Activated CD4-positive, alpha-beta T cell treated with anti-CD3 and anti-CD28 coated beads, Interleukin-2, amount 50 U/mL, for 24 hours (primary cell): ENCODE measurements around the gene PML.
"Not testable (repeated sequence)": the region's sequence is repeated elsewhere in the genome, so short reads cannot be mapped to it uniquely, and the experiment has no call there.

Experiments
- DNase-seq, 2 donors: peaks; one replicate each; pipeline ENCODE4 v3.0.0-alpha.2; 2020; ENCODE audit warnings: low read depth in 1 of 2, low spot score in 1 of 2

The PML gene

DNA sequence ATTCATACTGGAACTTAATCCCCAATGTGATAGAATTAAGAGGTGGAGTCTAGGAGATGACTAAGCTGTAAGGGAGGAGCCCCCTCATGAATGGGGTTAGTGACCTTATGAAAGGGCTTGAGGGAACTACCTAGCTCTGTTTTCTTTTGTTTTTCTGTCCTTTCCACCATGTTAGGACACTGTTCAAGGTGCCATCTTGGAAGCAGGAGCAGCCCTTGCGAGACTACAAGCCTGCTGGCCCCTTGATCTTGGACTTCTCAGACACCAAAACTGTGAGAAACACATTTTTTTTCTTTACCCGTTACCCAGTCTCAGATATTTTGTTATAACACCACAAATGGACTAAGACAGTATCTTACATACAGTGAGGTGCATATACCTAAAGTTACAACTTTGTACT is 61.3 kb downstream of the PML start:
- DNase-seq: no peak

DNA sequence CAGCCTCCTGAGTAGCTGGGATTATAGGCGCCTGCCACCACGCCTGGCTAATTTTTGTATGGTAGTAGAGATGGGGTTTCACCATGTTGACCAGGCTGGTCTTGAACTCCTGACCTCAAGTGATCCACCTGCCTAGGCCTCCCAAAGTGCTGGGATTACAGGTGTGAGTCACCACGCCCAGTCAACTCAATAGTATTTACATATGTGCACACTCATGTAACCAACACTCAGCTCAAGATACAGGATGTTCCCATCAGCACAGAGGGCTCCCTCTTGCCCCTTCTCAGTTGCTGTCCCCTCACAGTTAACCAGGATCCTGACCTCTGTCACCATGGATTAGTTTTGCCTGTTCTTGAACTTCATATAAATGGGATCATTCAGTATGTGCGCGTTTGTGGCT is 61.8 kb downstream of the PML start:
- DNase-seq: not testable (repeated sequence)

DNA sequence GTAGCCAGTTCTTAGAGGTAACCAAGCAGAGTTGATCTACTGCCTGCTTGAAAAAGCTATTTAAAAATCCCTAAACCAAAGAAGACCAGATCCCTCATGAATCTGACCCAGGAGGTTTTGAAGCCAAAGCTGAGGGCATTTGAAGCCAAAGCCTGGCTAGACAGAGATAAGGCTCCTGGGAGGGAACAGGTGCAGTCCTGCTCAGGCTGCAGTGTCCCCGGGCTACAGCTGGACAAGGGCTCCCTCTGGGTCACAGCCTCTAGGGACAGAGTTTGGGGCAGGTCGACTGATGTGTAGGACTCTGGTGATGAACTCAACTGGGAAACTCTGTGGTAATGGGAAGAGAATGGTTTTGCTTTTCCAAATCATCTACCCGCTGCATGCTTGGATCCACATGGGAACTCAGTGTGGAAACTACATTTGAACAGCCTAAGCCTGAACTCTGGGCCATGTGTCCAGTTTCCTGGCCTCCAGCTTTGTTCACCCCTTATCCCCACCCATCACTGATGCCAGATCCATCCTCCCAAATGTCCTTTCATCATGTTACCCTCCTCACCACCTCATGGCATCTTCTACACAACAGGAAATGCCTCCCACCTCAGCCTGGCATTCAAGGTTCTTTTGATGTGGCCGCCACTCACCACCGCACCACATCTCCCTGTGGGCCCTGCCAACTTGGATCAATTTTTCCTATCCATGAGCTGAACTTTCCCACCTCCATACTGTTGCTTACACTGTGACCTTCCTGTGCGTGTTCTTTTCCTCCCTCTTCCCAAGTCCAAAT is 64.7 kb downstream of the PML start:
- DNase-seq: not testable (repeated sequence)

DNA sequence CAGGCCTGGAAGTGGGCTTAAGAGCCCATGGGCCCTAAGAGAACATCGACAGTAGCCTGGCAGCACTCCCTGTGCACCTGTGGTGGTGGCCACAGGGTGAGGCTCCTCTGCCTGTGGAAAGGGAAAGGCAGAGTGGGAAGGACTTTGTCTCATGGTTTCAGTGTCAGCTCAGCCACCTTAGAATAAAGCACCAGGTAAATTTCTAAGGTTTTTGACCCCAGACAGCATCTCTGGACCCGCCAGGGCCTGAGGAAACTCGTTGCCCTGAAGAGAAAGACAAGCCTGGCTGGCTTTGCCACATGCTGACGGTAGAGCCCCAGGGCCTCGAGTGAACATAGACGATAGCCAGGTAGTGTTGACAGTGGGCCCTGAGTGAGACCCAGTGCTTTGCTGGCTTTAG is 65.7 kb downstream of the PML start:
- no peak for DNase-seq

DNA sequence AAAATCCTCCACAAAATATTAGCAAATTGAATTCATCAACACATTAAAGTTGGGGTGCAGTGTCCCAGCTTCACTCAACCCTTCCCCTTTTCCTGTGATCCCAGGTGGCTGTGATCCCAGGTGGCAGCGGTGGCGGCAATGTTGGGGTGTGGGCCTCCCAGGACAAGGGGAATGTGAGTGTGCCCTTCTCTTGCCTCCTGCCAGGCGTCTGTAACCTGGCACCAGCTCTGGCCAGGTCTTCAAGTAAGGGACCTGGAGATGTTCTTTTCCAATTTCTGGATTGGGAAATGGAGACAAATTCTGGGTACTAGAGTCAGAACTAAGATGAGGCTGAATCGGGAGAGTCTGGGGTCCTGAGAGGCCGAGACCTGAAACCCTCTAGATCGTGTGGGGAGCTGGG is 67.7 kb downstream of the PML start:
- DNase-seq: no peak

DNA sequence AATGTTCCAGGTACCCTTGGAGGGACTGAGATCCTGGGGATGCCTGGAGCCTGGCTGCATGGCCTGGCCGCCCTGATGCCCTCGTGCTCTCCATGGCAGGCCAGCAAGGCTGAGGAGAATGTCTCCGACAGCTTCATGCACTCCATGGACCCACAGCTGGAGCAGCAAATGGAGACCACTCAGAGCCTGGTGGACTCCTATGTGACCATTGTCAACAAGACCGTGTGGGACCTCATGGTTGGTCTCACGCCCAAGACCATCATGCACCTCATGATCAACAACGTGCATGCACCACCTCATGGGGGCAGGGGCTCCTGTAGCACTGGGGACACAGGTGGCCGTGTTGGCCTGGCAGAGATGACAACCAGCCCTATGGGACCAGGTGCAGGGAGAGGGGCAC is 68.2 kb downstream of the PML start:
- no peak for DNase-seq

DNA sequence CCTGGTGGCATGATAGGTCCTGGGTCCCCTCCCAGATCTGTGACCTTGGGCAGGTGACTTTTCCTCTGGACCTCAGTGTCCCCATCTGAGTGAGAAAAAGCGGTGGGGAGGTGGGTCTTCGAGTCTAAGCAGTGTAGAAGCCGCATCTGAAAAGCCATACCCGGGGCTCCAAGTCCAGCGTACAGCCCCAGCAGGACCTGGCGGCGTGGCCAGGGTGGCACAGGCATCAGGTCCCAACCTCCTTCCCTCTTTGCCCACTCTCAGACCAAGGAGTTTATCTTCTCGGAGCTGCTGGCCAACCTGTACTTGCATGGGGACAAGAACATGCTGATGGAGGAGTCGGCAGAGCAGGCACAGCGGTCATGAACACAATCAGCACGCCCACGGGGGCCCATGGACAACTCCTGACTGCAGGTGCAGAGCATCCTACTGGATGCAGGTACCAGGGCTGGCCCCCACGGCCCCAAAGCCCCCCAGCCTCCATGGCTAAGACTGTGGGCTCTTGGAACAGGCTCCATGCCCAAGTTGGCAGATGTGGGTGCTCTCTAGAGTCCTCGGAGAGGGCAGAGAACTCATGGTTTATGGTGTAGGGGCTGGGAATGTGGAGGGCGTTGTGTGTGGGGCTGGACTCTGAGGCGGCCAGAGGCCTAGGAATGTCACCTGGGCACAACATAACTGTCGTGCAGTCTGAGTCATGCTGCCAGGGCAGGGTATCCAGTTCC is 69.1 kb downstream of the PML start:
- DNase-seq: not testable (repeated sequence)

DNA sequence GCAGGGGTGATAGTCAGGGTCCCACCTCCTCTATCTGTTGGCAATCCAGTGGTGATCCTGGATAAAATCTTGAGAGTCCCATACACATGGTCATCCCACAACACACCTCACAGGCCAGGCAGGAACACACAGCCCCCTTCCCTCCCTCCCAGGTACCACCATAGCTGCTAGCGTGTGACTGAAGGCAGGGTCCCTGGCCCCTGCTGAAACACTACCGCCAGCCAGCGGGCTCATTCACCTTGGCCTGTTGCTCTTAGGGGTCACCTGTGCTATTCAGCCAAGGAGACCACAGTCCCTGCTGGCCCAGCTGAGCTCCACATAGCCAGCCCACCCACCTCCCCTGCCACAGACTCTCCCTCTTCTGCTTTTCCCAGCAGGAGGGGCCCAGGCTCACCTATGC is 69.7 kb downstream of the PML start:
- not testable (repeated sequence) for DNase-seq

DNA sequence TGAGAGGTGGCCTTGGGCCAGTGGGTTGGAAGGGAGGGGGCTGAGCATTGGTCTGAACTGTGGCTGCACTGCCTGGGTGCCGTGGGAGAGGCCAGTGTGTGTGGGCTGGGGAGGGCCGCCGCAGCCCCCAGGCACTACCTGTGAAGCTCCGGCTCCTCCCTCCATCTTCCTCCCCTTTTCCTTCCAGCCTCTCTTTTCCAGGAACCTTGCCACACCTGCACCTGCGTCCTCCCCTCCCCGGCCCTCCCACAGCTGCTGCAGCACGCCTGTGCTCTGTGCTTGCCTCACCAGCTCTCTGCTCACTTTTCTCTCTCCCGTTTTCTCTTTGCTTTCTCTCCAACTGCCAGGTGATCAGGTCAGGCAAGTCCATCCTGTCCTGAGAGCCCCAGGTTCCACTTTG is 70.3 kb downstream of the PML start:
- DNase-seq: not testable (repeated sequence)

DNA sequence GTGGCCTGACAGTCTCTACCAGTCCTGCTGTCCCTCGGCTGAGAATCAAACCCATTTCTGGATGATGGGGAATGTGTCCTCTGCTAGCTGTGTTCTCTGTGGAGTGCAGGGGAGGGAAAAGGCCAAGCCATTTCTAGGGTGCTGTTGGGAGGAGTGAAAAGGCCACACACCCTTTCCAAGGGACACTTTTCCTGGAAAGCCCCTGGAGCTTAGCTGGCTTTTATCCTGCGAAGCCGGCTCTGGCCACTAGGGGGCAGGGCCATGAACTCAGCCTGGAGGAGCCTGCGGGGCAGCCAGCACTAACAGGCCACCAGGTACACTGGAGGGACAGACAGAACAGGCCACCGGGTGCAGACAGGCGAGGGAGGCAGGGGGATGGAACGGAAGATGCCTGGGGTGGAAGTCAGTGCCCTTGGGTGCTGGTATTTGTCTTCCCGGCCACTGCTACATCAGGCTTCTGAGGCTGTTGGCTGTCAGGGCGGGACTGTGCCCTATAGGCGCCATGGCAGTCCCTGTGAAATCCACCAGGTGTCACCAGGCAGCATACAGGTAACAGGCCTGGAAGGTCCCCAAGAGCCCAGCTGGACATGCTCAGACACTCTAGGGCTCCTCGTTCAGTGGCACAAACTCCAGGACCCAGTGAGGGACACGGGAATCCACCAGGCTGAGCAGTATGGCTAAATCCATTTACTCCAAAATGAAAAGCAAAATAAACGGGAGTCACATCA is 71.3 kb downstream of the PML start:
- peak; percentile 23 to 32 for DNase-seq

DNA sequence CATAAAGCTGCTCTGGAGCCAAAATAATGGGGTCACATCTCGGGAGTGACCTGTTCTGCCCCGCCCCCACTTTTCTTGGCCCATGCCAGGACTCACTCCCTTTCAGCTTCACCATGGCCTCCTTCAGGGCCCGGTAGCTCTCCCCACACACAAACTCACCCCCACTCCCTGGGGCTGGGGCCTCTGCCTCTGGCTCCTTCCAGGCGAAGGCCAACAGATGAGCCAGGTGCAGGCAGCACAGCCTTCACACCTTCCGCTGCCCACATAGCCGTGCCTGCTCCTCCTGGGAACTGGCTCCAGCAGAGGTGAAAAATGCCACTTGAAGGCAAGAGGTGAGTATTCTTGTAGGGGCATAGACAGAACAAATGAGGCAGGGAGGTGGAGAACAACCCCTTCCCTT is 77.1 kb downstream of the PML start:
- not testable (repeated sequence) for DNase-seq

DNA sequence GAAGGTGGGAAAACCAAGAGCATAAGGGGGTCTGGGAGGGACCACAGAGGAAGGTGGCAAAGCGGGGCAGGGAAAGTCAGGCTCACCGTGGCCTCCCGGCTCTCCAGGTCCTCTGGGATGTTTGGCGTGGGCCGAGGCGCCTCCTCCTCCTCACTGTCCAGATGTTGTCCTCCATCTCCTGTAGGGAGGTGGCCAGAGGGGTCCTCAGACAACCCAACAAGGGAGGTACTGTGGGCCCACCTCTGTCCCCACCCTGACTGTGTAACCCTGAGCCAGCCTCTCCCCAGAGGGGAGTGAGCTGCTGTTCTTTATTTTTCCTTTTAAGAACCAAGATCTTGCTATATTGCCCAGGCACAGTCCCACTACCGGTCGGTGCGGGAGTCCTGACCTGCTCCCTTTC is 77.6 kb downstream of the PML start:
- not testable (repeated sequence) for DNase-seq

DNA sequence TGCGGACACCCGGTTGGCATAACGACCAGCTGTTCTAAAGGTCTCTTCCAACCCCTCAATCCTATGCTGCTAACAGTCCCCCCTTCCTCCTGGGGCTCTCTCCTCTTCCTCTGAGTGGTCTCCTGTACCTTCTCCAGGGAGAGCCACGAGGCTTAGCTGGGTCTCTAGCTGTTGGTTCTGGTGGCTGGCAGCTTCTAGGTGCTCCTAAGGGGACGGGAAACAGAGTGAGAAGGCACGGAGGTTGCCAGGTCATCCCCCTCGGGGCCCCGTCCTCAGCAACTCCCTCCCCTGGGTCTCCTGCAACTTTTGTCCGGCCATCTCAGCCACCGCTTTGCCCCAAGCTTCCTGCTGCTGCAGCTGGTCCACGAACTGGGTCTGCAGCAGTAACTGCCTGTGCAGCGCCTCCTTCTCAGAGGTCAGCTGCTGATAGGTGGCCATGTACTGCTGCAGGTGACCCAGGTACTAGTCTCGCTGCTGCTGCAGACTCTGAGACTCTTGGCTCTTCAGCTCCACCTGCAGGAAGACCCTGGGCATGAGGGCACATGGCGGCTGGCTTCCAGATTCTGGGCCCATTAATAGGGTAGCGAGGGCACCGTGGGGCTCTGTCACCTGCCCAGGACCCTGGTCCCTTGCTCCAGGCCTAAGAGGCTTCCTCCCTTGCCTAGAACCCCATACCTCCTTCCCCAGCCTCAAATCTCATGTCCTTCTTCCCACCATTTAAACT is 78.3 kb downstream of the PML start:
- peak in 1 of 2 donors; percentile 10 for DNase-seq

DNA sequence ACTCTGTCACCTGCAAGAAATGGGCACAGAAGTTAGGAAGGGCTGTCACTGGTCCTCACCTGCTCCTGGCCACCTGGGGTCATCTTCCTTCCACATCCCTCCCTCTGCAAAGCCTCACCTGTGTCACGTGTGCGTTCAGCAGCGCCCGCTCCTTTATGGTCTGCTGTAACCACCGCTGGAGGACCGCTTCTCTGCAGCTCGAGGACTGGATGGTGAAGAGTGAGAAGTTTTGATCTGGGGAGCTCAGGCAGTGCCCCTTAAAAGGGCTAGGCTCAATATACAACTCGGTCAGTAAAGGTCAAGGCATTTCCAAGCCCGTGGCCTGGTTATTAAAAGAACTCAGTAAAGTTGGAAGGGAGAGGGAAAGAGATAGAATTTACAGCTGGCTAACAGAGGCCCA is 81.3 kb downstream of the PML start:
- DNase-seq: not testable (repeated sequence)

DNA sequence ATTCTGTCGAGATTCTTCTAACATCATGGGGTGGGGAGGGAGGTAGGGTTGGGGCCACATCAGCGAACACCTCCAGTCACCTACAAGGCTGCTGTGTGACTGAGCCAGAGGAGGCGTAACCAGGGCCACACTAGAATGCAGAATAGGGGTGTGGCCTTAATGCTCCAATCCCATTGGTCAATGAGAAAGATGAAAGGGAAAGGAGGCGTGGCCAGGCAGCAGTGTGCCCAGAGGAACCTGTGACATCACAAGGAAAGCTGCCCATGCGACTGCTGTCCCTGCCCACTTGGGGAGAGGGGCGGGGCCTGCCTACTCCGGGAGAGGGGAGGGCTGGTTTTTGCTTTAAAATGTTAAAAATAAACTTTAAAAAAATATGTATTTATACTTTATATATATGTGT is 87.9 kb downstream of the PML start, which contains the start of gene GOLGA6A:
Gene GOLGA6A (minus strand): TSS at position 101 of the 400 bp plus-strand sequence. CDS start 41 bp downstream, at position 60.
- DNase-seq: not testable (repeated sequence)

DNA sequence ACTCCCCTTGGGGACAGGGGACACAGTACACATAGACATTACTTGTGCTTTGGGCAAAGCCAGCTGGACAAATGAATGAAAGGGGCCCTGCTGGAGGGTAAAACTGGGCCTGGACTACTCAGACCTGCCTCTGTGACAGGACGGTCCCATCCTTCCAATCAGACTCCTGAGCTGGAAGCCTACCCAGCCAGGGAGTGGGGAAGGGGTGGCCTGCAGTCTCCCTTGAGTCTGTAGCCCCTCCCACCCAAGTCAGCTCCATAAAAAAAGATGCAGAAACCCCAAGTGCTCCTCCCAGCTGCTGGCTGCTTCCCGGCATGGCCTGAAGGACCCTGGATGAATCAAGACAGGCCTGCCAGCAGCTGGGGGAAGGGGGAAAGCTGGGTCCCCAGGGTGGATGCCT is 100.1 kb downstream of the PML start:
- DNase-seq: not testable (repeated sequence)

DNA sequence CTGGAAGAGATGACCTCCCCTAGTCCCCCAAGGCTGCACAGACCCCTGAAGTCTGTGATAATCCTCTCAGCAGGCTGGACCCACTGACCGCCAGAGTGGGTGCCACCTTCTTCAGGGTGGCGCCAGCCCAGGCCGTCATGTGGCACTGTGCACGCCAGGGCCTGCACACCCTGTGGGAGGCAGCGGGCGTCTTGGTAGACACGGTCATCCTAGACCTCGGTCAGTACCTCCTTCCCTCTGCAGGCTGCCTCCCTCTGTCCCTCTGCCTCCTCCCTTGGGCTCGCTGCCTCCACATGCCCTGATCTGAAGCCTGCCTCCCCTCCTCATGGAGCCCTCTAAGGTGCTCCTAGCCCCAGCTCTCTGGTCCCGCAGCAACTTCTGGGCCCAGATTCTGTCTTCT is 101.1 kb downstream of the PML start:
- DNase-seq: not testable (repeated sequence)

DNA sequence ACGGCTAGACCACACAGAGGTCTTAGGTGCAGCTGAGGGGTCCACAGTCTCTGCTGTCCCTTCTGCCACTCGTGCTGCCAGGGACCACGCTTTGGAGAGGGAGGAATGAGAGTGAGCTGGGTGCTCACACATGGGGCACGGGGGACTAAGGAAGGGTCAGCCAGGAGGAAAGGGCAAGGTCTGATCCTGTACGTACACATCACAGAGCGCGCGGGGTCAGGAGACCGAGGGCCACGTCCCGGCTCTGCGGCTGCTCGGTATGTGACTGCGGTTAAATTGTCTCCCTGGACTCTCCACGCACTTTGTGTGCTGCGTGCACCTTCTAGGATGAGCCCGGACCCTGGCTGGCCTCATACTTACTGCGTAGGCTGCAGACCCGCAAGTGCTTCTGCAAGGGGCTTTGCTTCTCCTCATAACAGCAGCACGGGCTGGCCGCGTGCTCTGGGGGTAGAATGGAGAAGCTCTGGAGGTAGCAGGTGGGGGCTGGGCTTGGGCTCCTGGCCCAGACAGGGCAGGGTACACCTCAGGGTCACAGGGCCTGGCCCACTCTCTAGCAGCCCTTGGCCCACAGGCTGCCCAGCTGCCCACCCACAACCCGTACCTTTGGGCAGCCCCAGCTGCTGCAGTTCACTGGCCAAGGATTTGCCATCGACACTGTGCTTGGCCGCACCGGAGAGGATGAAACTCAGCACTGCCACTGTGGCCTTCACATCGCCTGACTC is 102.4 kb downstream of the PML start:
- not testable (repeated sequence) for DNase-seq
